Progenitor cell of endocrine pancreas (in vitro differentiated cells): ENCODE results near the gene NUDT14. TPM values are rescaled to one million over a fixed set of nuclear protein-coding genes. Genes with fewer than 3 reads are reported as not detected.

ENCODE experiments used
- DNase-seq: peaks from one replicate; pipeline ENCODE4 v3.0.0; 2021; ENCODE audit warnings: low spot score; ENCODE audit not compliant: unreplicated experiment
- H3K27ac Mint-ChIP-seq: 2 replicates; pipeline ENCODE4 v1.8.0; 2021; ENCODE audit warnings: mild to moderate bottlenecking, moderate library complexity, mixed read lengths
- H3K27me3 Mint-ChIP-seq: 2 replicates; pipeline ENCODE4 v1.8.0; 2021; ENCODE audit warnings: mixed read lengths
- H3K36me3 Mint-ChIP-seq: 2 replicates; pipeline ENCODE4 v1.8.0; 2022; ENCODE audit warnings: mixed read lengths; ENCODE audit not compliant: insufficient read depth
- H3K4me1 Mint-ChIP-seq: 2 replicates; pipeline ENCODE4 v1.8.0; 2021; ENCODE audit warnings: low read depth, mixed read lengths
- H3K4me3 Mint-ChIP-seq: 2 replicates; pipeline ENCODE4 v1.8.0; 2021; ENCODE audit warnings: low read depth, mild to moderate bottlenecking, moderate library complexity, mixed read lengths
- H3K9me3 Mint-ChIP-seq: 2 replicates; pipeline ENCODE4 v1.8.0; 2021; ENCODE audit warnings: low read depth, mixed read lengths
- total RNA-seq: library from RNA; stranded (reverse); gene quantifications from 2 replicates; pipeline ENCODE4 v1.2.1, GENCODE V29; 2021
- TF ChIP-seq, protein P1 (sequence below): fragments of 200-600 bp; sonication (generic); IDR thresholded peaks from one replicate; pipeline ENCODE4 v1.5.0; 2021; ENCODE audit warnings: antibody characterized with exemption, mild to moderate bottlenecking; ENCODE audit not compliant: unreplicated experiment

Gene NUDT14
- total RNA-seq, 1 donor from 2014 or later: 66.6 TPM

DNA sequence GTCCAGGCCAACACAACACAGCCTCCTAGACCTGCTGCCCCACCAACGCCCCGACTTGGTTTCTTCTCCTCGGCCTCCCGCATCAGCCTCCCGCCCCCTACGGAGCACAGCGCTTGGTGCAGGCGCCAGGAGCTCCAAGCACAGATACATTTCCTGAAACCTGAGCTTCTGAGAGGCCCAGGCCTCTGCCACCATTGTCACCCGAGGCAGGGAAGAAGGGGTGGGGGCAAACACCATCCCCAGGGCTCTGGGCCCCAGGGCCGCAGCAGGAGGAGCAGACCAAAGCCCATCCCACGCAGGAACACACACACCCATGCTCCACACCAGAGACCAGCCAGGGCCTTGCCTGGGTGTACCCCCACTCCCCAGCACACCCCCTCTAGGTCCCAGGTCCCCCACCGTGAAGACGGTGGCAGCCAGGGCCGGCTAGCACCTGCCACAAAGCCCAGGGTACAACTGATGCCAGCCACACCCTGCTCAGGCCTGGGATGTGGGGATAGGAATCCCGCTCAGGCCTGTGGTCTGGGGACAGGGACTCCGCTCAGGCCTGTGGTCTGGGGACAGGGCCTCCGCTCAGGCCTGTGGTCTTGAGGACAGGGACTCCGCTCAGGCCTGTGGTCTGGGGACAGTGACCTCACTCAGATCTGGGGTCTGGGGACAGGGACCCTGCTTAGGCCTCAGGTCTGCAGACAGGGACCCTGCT lies 17.9 kb downstream of the NUDT14 start:
- DNase-seq: no peak
- TF ChIP-seq, protein P1, sequence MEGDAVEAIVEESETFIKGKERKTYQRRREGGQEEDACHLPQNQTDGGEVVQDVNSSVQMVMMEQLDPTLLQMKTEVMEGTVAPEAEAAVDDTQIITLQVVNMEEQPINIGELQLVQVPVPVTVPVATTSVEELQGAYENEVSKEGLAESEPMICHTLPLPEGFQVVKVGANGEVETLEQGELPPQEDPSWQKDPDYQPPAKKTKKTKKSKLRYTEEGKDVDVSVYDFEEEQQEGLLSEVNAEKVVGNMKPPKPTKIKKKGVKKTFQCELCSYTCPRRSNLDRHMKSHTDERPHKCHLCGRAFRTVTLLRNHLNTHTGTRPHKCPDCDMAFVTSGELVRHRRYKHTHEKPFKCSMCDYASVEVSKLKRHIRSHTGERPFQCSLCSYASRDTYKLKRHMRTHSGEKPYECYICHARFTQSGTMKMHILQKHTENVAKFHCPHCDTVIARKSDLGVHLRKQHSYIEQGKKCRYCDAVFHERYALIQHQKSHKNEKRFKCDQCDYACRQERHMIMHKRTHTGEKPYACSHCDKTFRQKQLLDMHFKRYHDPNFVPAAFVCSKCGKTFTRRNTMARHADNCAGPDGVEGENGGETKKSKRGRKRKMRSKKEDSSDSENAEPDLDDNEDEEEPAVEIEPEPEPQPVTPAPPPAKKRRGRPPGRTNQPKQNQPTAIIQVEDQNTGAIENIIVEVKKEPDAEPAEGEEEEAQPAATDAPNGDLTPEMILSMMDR: no peak
- H3K27ac Mint-ChIP-seq: no peak overlapping the region
- H3K36me3 Mint-ChIP-seq: no peaks in the 10 kb centered on the region
- no peaks in the 10 kb centered on the region for H3K9me3 Mint-ChIP-seq
- H3K4me1 Mint-ChIP-seq: no peaks in the 10 kb centered on the region
- H3K4me3 Mint-ChIP-seq: no peak overlapping the region
- peaks cover 20% of the 10 kb centered on the region for H3K27me3 Mint-ChIP-seq

DNA sequence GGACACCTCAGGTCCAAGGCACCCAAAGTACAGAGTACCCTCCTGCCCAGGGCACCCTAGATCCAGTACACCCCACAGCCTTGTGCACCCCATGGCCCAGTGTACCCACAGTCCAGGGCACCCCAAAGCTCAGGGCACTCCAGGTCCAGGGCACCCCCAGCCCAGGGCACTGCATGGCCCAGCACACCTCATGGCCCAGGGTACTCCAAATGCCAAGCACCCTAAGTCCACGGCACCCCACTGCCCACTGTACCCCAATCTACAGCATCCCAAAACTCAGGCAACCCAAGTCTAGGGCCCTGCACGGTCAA lies 18.5 kb downstream of the NUDT14 start:
- Mint-ChIP-seq H3K27ac (no peak overlapping the region), H3K4me1 (no peaks in the 10 kb centered on the region), H3K36me3 (no peaks in the 10 kb centered on the region), H3K4me3 (no peak overlapping the region), H3K9me3 (no peaks in the 10 kb centered on the region), H3K27me3 (peaks cover 20% of the 10 kb centered on the region)
- DNase-seq: no peak
- TF ChIP-seq, protein P1: no peak

DNA sequence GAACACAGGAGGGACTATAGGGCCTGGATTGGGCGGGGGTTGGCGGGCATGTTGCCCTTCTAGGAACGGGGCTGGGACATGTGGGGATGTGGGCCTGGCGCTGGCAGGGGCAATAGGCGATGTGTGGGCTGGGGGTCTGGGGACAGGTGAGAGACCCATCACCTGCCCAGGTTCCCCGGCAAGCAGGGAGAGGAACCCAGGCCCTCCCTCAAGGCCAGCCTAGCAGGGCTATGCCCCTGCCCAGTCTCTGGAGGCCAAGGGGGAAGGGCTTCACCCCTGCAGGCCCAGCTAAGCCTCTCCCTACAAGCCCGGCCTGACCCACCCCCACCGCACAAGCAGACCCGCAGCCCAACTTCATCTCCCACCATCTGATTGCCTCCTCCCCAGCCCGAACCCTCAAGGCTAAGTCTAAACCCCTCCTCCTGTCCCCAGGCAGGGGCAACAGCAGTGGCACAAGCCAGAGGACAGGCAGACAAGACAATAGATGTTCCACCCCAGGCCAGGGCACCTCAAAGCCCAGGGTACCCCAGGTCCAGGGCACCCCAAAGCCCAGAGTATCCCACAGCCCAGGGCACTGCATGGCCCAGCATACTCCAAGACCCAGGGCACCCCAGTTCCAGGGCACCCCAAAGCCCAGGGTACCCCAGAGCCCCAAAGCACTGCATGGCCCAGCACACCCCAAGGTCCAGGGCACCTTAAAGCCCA lies 19.0 kb downstream of the NUDT14 start:
- H3K4me1 Mint-ChIP-seq: no peaks in the 10 kb centered on the region
- no peak overlapping the region for H3K4me3 Mint-ChIP-seq
- H3K27ac Mint-ChIP-seq: no peak overlapping the region
- no peaks in the 10 kb centered on the region for H3K36me3 Mint-ChIP-seq
- peaks cover 20% of the 10 kb centered on the region for H3K27me3 Mint-ChIP-seq
- TF ChIP-seq, protein P1: no peak
- no peaks in the 10 kb centered on the region for H3K9me3 Mint-ChIP-seq
- no peak for DNase-seq

- H3K27ac Mint-ChIP-seq: no peak overlapping the region
- peaks cover 12% of the 10 kb centered on the region for H3K27me3 Mint-ChIP-seq
- no peaks in the 10 kb centered on the region for H3K4me1 Mint-ChIP-seq
- H3K36me3 Mint-ChIP-seq: no peaks in the 10 kb centered on the region
- TF ChIP-seq, protein P1: no peak
- no peak overlapping the region for H3K4me3 Mint-ChIP-seq
- no peaks in the 10 kb centered on the region for H3K9me3 Mint-ChIP-seq
- no peak for DNase-seq
These were observed 19.8 kb downstream of the NUDT14 start for GRCh38 chr14:105161309-105161708.

DNA sequence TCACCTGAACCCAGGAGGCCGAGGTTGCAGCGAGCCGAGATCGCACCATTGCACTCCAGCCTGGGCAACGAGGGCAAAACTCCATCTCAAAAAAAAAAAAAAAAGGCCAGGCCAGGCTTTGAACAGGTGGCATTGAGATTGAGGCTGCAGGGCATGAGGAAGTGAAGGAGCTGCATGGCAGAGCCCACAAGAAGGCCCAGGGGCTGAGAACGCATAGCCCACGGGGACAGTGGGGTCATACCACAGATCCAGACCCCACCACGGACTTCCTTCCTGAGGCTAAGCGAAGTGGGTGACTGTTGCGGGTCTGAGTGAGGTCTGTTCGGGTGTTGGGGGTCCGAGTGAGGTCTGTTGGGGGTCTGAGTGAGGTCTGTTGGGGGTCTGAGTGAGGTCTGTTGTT lies 20.3 kb downstream of the NUDT14 start:
- DNase-seq: no peak
- Mint-ChIP-seq H3K4me3 (no peak overlapping the region), H3K36me3 (no peaks in the 10 kb centered on the region), H3K9me3 (no peaks in the 10 kb centered on the region), H3K4me1 (no peaks in the 10 kb centered on the region), H3K27me3 (peaks cover 12% of the 10 kb centered on the region), H3K27ac (no peak overlapping the region)
- TF ChIP-seq, protein P1: no peak
